Measurements from ENCODE around the gene CR1L.
"Not testable (repeated sequence)": the region's sequence is repeated elsewhere in the genome, so short reads cannot be mapped to it uniquely, and the experiment has no call there.

DNA sequence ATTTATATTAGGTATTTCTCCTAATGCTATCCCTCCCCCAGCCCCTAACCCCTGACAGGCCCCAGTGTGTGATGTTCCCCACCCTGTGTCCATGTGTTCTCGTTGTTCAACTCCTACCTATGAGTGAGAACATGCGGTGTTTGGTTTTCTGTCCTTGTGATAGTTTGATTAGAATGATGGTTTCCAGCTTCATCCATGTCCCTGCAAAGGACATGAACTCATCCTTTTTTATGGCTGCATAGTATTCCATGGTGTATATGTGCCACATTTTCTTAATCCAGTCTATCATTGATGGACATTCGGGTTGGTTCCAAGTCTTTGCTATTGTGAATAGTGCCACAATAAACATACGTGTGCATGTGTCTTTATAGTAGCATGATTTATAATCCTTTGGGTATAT lies 125.6 kb downstream of the CR1L start:
- TF ChIP-seq FOS (IDR thresholded peaks at IDR 0.05; ENCODE audit: borderline replicate concordance, insufficient read depth, low read length); POLR2AphosphoS5 (IDR thresholded peaks at IDR 0.05; ENCODE audit: insufficient read depth, low read depth, low read length); EZH2 (IDR thresholded peaks at IDR 0.05; ENCODE audit: borderline replicate concordance, low read depth, low read length, severe bottlenecking); POLR2A (IDR thresholded peaks at IDR 0.05; ENCODE audit: low read depth, low read length); MYC (IDR thresholded peaks at IDR 0.05; ENCODE audit: low read depth, low read length): not testable (repeated sequence)
- TF ChIP-seq, protein P1, sequence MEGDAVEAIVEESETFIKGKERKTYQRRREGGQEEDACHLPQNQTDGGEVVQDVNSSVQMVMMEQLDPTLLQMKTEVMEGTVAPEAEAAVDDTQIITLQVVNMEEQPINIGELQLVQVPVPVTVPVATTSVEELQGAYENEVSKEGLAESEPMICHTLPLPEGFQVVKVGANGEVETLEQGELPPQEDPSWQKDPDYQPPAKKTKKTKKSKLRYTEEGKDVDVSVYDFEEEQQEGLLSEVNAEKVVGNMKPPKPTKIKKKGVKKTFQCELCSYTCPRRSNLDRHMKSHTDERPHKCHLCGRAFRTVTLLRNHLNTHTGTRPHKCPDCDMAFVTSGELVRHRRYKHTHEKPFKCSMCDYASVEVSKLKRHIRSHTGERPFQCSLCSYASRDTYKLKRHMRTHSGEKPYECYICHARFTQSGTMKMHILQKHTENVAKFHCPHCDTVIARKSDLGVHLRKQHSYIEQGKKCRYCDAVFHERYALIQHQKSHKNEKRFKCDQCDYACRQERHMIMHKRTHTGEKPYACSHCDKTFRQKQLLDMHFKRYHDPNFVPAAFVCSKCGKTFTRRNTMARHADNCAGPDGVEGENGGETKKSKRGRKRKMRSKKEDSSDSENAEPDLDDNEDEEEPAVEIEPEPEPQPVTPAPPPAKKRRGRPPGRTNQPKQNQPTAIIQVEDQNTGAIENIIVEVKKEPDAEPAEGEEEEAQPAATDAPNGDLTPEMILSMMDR (IDR thresholded peaks at IDR 0.05; ENCODE audit: extremely low read depth in 1 of 2, insufficient read depth in 1 of 2, low read depth in 1 of 2, low read length in 2 of 2) = not testable (repeated sequence)

All from endothelial cell of umbilical vein (primary cell).